Ramos (cell line): Measurements from ENCODE around the gene CNOT1.

Experiments used
- in situ Hi-C: fragments of 300-500 bp; cut with MboI; formaldehyde crosslinking; loops from one replicate; pipeline ENCODE4 v1.14.3; 2022; ENCODE audit warnings: low sequenced_read_pairs; ENCODE audit not compliant: unreplicated experiment

The CNOT1 gene

DNA sequence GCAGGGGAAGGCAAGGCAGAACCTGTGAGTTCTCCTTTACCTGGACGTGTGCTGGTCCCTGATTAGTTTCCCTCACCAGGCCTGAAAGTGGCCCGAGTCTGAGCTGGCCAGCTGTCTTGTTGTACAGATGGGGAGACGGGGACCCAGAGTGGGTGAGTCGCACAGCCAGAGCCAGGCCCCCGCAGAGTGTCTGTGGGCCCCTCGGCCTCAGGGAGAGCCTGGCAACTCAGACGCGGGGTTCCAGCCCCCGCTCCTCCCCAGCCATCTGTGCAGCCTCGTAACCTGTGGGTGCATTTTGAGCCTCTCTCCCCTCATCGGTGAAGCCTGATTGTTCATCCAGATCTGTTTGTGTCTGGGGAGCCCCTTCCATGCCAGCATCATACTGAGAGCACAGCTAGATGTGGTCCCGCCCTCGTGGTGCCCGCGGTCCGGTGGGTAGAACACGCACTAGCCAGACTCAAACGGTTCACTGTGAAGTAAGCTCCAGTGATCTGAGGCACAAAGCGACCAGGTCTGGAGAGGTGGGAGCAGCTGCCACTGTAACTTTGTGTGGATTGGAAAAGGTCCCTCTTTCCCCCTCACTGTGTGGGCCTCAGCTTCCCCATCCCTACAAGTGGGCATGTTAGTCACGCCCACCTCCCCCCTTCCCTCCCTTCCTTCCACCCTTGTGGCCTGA, 135.7 kb downstream of the CNOT1 start:
- in situ Hi-C loops = loop anchor here (5.0 kb wide), 1 partner anchor 162 kb away; no protein-coding TSS in a partner anchor

DNA sequence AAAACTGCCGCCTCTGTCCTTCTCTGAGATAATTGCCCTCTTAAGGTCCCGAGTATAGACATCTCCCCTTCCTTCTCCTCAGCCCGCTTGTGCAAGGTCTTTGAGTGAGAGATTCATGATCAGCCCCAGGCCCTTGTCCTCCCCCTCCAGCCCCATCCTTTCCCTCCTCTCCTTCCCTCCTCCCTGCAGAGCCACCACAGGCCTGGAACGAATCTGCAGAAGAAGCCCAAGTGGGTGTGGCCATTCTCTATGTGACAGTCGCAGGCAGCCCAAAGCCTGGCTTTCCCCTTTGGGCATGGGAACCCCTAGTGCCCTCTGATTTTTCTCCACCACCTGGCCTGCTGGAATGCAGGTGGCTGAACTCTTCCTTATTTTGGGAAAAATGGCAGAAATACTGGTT, 136.9 kb downstream of the CNOT1 start:
- in situ Hi-C loops = loop anchor here (5.0 kb wide), 1 partner anchor 160 kb away; no protein-coding TSS in a partner anchor

DNA sequence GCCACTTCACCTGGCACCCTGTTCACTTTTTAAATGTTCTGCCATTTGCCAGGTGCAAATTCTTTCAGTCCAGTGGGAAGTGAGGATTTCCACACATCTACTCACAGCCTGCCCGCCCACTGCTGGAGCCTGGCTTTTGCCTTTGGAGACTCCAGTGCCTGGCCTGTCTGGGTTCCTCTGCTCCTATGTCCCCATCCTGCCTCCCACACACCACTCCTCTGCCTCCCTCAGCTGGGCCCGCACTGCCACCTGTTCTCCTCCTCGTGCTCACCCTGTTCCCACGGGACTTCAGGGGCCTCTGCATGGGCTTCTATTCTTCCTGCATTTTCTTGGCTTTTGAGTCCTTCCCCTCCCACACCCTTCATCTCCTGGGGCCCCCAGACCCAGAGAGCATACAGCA, 137.6 kb downstream of the CNOT1 start:
- in situ Hi-C loops = loop anchor here (5.0 kb wide), 1 partner anchor 160 kb away; no protein-coding TSS in a partner anchor

DNA sequence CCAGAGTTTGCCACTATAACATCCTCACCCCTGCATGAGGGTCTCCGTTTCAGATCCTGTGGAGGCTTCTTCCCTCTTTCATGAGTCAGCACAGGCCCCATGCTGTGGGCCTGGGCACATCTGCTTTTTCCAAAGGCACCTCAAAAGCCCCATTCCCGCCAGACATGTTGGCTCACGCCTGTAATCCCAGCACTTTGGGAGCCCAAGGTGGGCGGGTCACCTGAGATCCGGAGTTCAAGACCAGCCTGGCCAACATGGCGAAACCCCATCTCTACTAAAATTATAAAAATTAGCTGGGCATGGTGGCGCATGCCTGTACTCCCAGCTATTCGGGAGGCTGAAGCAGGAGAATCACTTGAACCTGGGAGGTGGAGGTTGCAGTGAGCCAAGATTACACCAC, 139.1 kb downstream of the CNOT1 start:
- in situ Hi-C loops = loop anchor here (5.0 kb wide), 1 partner anchor 158 kb away; no protein-coding TSS in a partner anchor

DNA sequence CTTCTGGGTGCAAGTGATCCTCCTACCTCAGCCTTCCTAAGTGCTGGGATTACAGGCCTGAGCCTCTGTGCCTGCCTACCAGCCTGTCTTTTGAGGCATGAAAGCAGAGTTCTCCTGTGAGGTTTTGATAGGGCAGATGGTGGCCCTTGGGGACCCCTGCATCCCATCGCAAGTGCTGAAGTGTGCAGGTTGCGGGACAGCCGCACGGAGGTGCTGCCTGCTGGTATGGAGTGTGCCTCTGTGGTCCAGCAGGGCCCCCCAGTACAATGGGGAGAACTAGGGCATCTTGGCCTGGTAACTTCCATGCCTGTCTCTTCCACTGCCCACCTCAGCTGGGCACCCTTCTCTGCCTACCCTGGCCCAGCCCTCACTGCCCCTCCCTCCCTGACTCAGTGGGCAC, 139.6 kb downstream of the CNOT1 start:
- in situ Hi-C loops = loop anchor here (5.0 kb wide), 1 partner anchor 158 kb away; no protein-coding TSS in a partner anchor

DNA sequence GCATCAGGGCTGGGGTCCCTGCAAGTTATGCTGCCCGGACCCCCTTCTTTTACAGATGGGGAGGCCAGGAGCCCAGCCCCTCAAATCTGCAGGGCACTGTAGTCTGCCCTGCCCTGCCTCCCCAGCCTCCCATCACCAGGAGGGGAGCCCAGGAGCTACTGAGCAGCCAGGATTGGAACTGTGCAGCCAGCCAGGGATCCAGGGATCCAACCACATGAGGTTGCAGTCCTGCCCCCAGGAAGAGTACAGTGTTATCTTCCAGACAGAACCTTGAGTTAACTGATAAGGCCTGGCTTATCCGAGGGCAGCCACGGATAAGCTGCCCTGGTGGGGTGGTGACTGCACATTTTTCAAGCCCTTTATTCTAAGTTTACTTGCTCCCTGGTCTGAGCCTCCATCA, 141.1 kb downstream of the CNOT1 start:
- in situ Hi-C loops = no loop called here

DNA sequence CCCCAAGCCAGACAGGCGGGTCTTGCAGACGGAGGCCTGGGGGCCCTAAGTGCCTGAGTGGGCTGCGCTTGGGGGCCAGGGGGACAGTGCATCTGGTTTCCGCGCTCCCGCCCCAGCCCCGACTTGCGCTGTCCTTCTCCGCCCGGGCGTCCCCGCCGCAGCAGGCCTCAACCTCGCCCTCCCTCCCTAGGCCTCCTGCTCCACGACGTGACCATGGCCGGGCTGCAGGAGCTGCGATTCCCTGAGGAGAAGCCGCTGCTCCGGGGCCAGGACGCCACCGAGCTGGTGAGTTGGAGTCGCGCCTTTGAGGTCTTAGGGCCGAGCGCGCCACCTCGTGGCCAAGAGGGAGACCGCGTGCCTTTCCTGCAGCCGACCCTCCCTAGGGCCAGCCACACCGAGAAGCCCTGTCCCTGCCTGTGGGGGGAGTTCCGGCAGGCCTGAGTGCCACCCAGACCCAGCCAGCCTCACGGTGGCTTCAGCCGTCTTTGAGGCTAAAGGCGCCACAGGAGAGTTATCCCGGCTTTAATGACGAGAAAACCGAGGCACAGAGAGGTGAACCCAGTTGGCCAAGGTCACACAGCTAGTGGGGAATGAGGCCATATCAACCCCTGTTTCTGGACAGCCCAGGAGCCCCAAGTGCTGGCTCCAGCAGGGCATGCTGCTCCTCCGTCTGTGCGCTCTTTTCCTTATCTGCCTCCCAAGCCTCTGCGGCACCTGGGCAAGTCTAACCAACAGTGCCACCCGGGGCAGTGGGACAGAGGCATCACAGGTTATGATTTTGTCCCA, 141.9 kb downstream of the CNOT1 start:
- in situ Hi-C loops = no loop called here

DNA sequence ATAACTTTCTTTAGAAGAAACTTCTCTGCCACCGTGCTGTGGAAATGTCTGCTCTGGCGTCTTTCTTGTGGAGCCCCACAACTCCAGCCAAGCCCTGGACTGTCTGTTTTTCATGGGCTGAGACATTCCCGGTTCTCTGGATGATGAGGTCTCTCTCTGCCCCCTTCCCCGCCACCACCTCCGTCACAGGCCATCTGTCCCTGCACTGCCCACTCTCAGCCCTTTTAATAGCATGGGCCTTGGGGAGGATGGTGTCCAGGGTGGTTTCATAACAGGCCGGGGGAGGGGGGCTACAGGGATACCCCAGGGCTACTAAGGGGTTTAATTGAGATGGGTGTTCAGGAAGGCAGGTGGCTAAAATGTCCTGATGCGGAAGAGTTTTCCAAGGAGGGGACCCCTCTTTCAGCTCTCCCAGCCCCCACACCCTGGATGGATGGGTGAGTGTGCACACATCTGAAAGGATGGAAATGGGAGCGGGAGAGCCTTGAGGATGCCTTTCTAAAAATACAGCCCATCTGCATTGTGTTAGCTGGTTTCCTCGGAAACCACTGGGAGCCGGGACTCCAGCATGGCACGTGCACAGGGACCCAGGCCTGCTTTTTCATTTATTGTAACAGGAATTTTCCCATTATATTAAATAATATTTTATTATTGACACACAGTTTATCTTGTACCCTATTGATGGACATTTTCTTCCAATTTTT, 144.3 kb downstream of the CNOT1 start:
- in situ Hi-C loops = no loop called here

DNA sequence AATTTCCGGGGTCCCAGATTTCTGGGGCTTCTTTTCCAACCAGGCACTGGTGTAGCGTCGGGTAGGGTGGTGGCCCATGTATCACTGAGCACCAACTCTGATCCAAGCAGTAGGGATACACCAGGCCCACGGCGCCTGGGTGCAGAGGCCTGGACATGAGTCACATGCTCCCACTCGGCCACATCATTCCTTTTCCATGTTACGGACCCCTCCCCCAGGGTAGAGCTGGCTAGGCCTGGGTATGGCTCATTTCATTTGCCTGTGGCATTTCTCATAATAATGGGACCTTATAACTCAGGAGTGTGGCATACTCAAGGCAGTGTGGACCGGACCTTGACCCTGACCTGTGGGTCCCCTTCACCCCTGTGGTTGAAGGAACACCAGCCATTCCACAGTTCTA, 147.7 kb downstream of the CNOT1 start:
- in situ Hi-C loops = no loop called here

DNA sequence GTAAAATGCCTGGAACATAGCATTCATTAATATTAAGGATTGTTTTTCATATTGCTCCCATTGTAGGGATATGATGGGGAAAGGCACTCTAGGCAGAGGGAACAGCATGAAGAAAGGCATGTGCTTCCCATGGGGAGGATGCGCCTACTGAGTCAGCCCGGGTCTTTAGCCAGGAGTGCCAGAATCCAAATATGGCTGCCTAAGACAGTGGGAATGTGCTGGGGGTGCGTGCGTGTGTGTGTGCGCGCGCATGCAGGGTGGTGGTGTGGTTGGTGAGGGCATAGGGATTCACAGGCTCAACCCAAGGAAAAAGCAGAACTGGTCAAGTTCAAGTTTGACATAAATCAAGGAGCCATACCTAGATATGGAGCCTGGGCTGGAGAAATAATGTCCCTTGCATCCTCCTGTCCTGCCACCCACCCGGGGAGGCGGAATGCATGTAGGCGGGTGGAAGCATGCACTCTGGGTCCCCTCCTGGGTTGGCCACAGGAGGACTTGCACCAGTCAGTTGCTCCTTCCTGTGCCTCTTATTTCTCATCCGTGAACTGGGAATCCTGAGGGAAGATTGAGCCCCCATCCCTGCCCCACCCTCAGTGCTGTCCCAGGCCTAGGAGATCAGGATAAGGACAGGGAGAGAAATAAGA, 148.3 kb downstream of the CNOT1 start:
- in situ Hi-C loops = no loop called here

DNA sequence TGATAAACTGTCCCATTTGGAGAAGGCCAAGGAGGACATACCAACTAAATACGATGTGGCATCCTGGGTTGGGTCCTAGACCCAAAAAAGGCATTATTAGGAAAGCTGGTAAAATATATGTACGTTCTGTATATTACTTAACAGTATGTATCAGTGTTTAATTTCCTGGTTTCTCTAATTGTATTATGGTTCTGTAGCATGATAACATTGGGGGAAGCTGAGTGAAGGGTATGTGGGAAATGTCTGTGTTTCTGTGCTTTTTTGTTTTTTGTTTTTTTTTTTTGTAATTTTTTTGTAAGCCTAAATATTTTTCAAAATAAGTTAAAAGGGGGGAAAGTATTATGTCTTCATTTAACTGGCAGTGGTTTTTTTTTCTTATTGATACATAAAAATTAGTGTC, 151.2 kb downstream of the CNOT1 start:
- in situ Hi-C loops = no loop called here

DNA sequence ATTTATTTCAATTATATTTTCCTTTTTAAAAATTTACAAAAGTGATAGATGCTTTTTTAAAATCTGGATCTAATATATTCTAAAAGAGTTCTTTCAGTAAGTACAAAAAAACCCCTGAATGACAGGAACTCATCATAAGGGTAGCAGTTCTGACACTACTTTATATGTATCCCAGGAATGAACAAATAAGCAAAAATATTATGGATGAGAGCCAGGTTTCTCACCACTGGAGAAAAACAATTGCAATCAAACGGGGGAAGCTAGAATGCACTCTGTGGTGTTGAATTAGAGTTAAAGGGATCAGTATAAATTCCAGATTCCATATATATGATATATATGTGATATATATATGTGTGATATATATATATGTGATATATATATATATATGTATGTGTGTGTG, 152.8 kb downstream of the CNOT1 start:
- in situ Hi-C loops = no loop called here

DNA sequence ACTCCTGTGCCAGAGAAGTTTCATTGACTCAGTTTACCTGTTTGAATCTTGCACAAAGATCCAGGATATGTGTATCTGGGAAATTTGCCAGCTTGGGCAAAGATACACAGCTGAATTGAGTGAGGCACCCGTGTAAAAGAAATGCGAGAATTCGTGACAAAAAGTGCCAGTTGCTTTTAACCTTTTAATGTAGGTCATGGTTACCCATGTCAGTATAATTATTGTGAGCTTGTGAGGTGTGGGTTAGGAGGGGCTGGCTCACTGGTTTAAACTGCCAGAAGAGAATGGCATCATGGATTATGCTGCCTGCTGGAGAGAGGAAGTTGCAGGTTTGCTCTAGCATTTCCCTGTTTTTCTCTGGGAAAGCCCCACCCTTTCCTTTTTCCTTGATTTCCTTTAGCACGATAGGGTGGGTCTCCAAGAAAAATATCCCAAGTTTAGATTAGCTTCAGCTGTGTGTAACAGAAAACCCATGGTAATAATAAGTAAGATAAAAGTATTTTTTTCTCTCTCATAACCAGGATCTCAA, 154.5 kb downstream of the CNOT1 start:
- in situ Hi-C loops = no loop called here

DNA sequence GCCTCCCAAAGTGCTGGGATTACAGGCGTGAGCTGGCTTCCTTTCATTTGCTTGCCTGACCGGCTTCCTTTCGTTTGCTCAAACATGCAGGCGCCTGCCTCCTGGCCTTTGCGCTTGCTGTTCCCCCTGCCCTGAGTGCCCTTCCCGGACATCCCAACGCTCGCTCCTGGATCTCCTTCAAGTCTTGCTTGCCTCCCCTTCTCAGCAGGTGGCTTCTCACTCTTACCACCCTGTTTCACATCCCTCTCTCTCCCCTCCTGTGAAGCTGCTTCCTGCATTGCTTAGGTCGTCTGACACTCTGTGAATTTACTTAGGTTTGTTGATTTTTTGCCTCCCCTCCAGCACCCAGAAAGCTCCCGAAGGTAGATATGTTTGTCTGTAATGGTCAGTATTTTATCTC, 155.3 kb downstream of the CNOT1 start:
- in situ Hi-C loops = no loop called here

DNA sequence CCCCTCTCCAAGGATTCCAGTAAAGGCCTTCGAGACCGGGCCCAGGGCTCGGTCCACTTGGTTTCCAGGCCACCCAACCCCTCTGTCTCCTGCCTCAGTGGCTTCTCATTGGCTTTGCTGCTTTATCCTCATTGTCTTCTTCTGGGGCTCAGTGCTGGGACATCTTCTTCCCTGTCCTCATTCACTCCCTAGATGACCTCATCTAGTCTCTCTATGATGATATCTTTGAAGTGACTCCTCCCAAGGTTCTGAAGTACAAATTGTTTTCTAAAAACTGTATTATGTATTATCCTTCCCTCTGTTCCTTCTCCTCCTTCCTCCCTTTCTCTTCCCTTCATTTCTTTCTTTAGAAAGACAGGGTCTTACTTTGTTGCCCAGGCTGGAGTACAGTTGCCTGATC, 156.8 kb downstream of the CNOT1 start:
- in situ Hi-C loops = no loop called here

DNA sequence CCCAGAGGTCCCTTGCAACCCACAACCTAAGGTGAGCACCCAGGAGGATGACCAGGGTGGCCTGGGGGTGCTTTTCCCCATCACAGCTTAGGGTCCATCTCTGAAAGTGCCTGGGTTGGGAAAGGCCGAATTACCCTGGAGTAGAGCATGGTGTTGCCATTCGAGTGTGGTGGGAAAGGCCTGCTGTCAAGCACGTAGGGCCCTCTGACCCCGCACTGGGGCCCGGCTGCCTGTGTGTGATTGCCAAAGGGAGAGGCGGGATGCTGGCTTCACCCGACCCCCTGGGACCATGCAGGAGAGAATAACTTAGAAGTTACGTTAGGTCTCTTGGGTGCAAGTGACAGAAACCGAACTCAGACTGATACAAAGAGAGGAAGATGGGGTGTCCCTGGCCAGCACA, 157.4 kb downstream of the CNOT1 start:
- in situ Hi-C loops = no loop called here

DNA sequence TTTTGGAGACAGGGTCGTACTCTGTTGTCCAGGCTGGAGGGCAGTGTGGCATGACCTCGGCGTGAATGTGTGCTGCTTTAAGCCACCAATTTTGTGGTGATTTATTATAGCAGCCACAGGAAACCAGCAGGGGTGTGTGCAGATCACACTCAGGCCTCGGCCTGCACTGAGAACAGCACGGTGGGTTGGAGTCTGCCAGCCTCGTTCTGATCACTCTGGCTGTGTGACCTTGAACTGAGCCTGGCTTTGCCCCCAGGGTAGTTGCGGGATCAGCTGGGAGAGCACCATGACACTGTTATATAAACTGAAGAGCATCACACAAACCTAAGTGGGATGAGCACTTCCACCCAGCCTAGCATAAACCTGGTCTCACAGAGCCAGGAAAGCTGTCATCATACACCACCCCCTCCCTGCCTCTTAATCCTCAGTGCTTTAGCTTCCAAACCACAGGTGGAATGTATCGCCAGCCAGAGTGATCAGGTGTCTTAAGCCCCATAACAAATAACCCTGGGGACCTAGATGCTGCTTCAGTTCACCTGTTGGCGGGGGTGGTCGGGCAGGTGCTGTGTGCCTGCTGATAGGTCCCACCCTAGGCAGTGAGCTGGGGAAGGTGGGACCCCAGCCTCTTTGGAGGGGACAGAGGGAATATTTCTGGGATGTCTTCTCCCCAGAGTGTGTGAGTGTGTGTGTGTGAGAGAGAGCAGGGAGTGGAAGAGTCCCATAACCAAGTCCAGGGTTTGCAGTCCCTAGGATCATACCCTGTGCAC, 158.2 kb downstream of the CNOT1 start:
- in situ Hi-C loops = no loop called here
